Fibroblast of lung (primary cell): Measurements from ENCODE around the gene CUL1. TPM values are rescaled to one million over a fixed set of nuclear protein-coding genes. Genes with fewer than 3 reads are reported as not detected.

Source experiments
- DNase-seq, 2 donors: peaks; one replicate each; pipeline versions ENCODE4 v3.0.0 to v3.0.0-alpha.2; 2010; ENCODE audit warnings: low read depth in 2 of 2
- H2AFZ ChIP-seq: 2 replicates; pipeline ENCODE4 v1.5.1; 2012; ENCODE audit warnings: low read length, control low read depth, inconsistent platforms
- H3K27ac ChIP-seq: 2 replicates; pipeline ENCODE4 v1.5.1; 2011; ENCODE audit warnings: low read length, control low read depth; ENCODE audit not compliant: insufficient read depth
- H3K27me3 ChIP-seq: 2 replicates; pipeline ENCODE4 v1.5.1; 2011; ENCODE audit warnings: mild to moderate bottlenecking, low read length; ENCODE audit not compliant: control insufficient read depth, insufficient read depth
- H3K36me3 ChIP-seq: 2 replicates; pipeline ENCODE4 v1.5.1; 2011; ENCODE audit warnings: low read length; ENCODE audit not compliant: control insufficient read depth, insufficient read depth
- H3K4me1 ChIP-seq: 2 replicates; pipeline ENCODE4 v1.5.1; 2011; ENCODE audit warnings: low read length; ENCODE audit not compliant: control insufficient read depth, insufficient read depth; ENCODE audit errors: extremely low read depth
- H3K4me2 ChIP-seq: 2 replicates; pipeline ENCODE4 v1.5.1; 2011; ENCODE audit warnings: low read length, control low read depth; ENCODE audit not compliant: insufficient read depth; ENCODE audit errors: extremely low read depth
- H3K4me3 ChIP-seq, 4 experiments: fragments of 200-600 bp in 1 of 4; sonication (generic) in 1 of 4; replicated peaks in 1 of 4; 2 replicates each; pipeline ENCODE4 v1.5.1; 2011 to 2016; ENCODE audit warnings: low read length in 4 of 4, low read depth in 3 of 4, mild to moderate bottlenecking in 3 of 4, control low read depth in 2 of 4, inconsistent platforms in 1 of 4, mixed read lengths in 1 of 4; ENCODE audit not compliant: insufficient read depth in 1 of 4; ENCODE audit errors: control extremely low read depth in 1 of 4
- H3K79me2 ChIP-seq: 2 replicates; pipeline ENCODE4 v1.5.1; 2012; ENCODE audit warnings: mild to moderate bottlenecking, low read length, inconsistent platforms; ENCODE audit not compliant: control insufficient read depth, insufficient read depth
- H3K9ac ChIP-seq: 2 replicates; pipeline ENCODE4 v1.5.1; 2011; ENCODE audit warnings: mild to moderate bottlenecking, low read length, control low read depth; ENCODE audit not compliant: insufficient read depth
- H3K9me3 ChIP-seq: 2 replicates; pipeline ENCODE4 v1.5.1; 2012; ENCODE audit warnings: low read depth, low read length; ENCODE audit not compliant: control insufficient read depth, insufficient read depth
- H4K20me1 ChIP-seq: 2 replicates; pipeline ENCODE4 v1.5.1; 2011; ENCODE audit warnings: low read length; ENCODE audit not compliant: control insufficient read depth, insufficient read depth; ENCODE audit errors: extremely low read depth
- EZH2 ChIP-seq: IDR thresholded peaks from 2 replicates; pipeline ENCODE4 v1.5.1; 2012; ENCODE audit warnings: low read length, control low read depth, mild to moderate bottlenecking; ENCODE audit errors: missing control alignments
- polyA plus RNA-seq, 2 donors: library from polyadenylated mRNA; depleted of rRNA in 1 of 2; stranded (reverse) in 1 of 2; unstranded in 1 of 2; fragments of >200 nt; gene quantifications; 2 replicates each; pipeline ENCODE4 v1.2.1, GENCODE V29; 2011 to 2012; ENCODE audit warnings: missing spikeins in 1 of 2
- total RNA-seq: library from RNA; depleted of rRNA; stranded (reverse); fragments of >200 nt; gene quantifications from 2 replicates; pipeline ENCODE4 v1.2.1, GENCODE V29; 2014
- TF ChIP-seq, protein P1 (sequence below), 2 donors: IDR thresholded peaks in 1 of 2; conservative IDR thresholded peaks in 1 of 2; 1 replicate in 1 of 2; 2 replicates in 1 of 2; pipeline ENCODE4 v1.5.1; 2011 to 2012; ENCODE audit warnings: low read length in 2 of 2, control low read depth in 1 of 2, inconsistent platforms in 1 of 2, low read depth in 1 of 2, mild to moderate bottlenecking in 1 of 2

The CUL1 gene
- total and polyA plus RNA-seq, 2 donors (not counting 1 experiment from before 2014, with no cell fraction given) = 47.9 to 52.3 TPM

DNA sequence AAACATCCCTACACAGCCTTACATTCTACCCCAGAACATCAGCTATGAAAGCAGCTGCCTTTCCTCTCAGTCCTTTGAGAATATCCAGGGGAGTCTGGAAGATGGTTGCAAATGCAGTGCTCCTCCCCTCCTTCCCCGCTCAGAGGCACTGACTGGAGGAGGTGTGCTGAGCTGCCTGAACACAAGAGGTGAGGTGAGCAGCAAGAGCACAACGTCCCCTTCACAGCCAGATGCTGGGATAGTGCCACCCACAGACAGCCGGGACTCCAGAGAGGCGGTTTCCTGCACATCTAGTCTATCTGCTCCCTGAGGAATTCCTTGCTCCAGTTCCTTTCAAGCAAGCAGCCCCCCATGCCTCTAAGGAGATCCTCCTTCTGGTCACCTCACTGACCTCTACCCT lies 111.2 kb downstream of the CUL1 start:
- TF ChIP-seq, protein P1, sequence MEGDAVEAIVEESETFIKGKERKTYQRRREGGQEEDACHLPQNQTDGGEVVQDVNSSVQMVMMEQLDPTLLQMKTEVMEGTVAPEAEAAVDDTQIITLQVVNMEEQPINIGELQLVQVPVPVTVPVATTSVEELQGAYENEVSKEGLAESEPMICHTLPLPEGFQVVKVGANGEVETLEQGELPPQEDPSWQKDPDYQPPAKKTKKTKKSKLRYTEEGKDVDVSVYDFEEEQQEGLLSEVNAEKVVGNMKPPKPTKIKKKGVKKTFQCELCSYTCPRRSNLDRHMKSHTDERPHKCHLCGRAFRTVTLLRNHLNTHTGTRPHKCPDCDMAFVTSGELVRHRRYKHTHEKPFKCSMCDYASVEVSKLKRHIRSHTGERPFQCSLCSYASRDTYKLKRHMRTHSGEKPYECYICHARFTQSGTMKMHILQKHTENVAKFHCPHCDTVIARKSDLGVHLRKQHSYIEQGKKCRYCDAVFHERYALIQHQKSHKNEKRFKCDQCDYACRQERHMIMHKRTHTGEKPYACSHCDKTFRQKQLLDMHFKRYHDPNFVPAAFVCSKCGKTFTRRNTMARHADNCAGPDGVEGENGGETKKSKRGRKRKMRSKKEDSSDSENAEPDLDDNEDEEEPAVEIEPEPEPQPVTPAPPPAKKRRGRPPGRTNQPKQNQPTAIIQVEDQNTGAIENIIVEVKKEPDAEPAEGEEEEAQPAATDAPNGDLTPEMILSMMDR (conservative IDR thresholded peaks at IDR 0.05 in 1 of 2, IDR thresholded peaks at IDR 0.05 in 1 of 2; ENCODE audit: low read depth in 1 of 2, low read length in 2 of 2) = no peak
- H4K20me1 ChIP-seq = no peaks in the 10 kb centered on the region
- peaks cover 6% of the 10 kb centered on the region for H3K36me3 ChIP-seq
- no peaks in the 10 kb centered on the region for H3K4me1 ChIP-seq
- no peaks in the 10 kb centered on the region for H3K27me3 ChIP-seq
- no peak overlapping the region for H3K9ac ChIP-seq
- no peak overlapping the region for H3K4me2 ChIP-seq
- H2AFZ ChIP-seq = no peak overlapping the region
- H3K79me2 ChIP-seq = no peaks in the 10 kb centered on the region
- H3K4me3 ChIP-seq = no peak overlapping the region
- H3K9me3 ChIP-seq = no peaks in the 10 kb centered on the region
- H3K27ac ChIP-seq = no peak overlapping the region
- DNase-seq = no peak

DNA sequence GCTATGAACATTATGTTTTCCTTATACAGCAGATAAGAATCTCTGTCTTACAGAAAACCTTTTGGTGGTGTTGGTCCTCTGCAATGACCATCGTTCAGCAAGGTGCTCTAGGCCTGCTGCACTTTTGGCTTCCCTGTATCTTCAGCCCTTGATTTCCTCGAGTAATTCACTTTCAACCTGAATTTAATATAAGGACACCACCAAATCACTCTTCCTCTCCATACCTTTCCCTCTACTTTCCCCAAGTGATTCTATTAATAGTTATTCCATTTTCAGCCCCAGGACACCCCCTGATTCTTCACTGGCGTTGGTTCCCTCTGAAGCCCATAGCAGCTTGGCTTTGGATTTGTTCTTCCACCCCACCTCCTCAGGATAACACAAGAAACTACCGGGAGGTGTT lies 113.2 kb downstream of the CUL1 start:
- TF ChIP-seq, protein P1 (conservative IDR thresholded peaks at IDR 0.05 in 1 of 2, IDR thresholded peaks at IDR 0.05 in 1 of 2; ENCODE audit: low read depth in 1 of 2, low read length in 2 of 2) = no peak
- TF ChIP-seq EZH2 = no peak
- no peak overlapping the region for H3K4me2 ChIP-seq
- no peaks in the 10 kb centered on the region for H3K79me2 ChIP-seq

DNA sequence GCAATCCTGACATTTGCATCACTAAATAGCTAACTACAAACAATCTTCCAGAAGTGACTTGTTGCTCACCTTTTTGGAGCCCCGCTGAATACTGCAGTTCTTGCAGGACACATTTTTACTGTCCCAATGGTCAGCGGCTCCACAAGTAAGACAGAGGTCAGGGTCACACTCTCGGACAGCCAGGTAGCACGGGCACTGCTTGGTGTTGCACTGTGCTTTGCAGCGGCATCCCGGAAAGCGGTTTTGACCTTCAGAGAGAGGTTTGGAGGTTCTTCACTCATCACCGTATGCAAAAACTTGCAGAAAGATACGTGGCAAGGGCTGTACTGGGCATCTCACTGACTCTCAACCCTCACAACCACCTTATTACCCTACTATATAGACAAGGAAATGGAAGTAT lies 115.2 kb downstream of the CUL1 start:
- Histone ChIP-seq H3K9me3 (no peaks in the 10 kb centered on the region), H3K27me3 (no peaks in the 10 kb centered on the region), H4K20me1 (no peaks in the 10 kb centered on the region), H3K9ac (no peak overlapping the region), H3K27ac (no peak overlapping the region), H2AFZ (no peak overlapping the region), H3K4me1 (no peaks in the 10 kb centered on the region), H3K36me3 (peaks cover 3% of the 10 kb centered on the region), H3K4me2 (no peak overlapping the region), H3K4me3 (no peak overlapping the region), H3K79me2 (no peaks in the 10 kb centered on the region)
- DNase-seq = no peak
- no peak for TF ChIP-seq EZH2
- TF ChIP-seq, protein P1 (conservative IDR thresholded peaks at IDR 0.05 in 1 of 2, IDR thresholded peaks at IDR 0.05 in 1 of 2; ENCODE audit: low read depth in 1 of 2, low read length in 2 of 2) = no peak

More for the DNA sequence above, 113.2 kb downstream of the CUL1 start:
- no peak overlapping the region for H2AFZ ChIP-seq
- no peaks in the 10 kb centered on the region for H3K4me1 ChIP-seq
- DNase-seq = no peak
- H3K9ac ChIP-seq = no peak overlapping the region
- no peak overlapping the region for H3K4me3 ChIP-seq
- H3K27ac ChIP-seq = no peak overlapping the region
- no peaks in the 10 kb centered on the region for H3K27me3 ChIP-seq
- no peaks in the 10 kb centered on the region for H3K9me3 ChIP-seq
- no peaks in the 10 kb centered on the region for H4K20me1 ChIP-seq
- H3K36me3 ChIP-seq = peaks cover 5% of the 10 kb centered on the region
